Testis (tissue), 3 donors: Measurements from ENCODE around the gene FEM1C. TPM values are rescaled to one million over a fixed set of nuclear protein-coding genes. Genes with fewer than 3 reads are reported as not detected.

Experiments
- DNase-seq: peaks from one replicate; pipeline ENCODE4 v3.0.0-alpha.2; 2019
- H3K27ac ChIP-seq, 2 donors: fragments of 200-600 bp; sonication (generic); one replicate each; pipeline ENCODE4 v1.5.1; 2019
- H3K27me3 ChIP-seq: fragments of 200-600 bp; sonication (generic); one replicate; pipeline ENCODE4 v1.5.1; 2019
- H3K36me3 ChIP-seq: fragments of 200-600 bp; sonication (generic); one replicate; pipeline ENCODE4 v1.5.1; 2017; ENCODE audit warnings: low read depth; ENCODE audit errors: missing control alignments
- H3K4me1 ChIP-seq: fragments of 200-600 bp; sonication (generic); one replicate; pipeline ENCODE4 v1.5.1; 2019
- H3K4me3 ChIP-seq, 2 donors: fragments of 200-600 bp; sonication (generic); one replicate each; pipeline ENCODE4 v1.5.1; 2017 to 2019
- H3K9me3 ChIP-seq: fragments of 200-600 bp; sonication (generic); one replicate; pipeline ENCODE4 v1.5.1; 2017
- POLR2A ChIP-seq: fragments of 450-650 bp; IDR thresholded peaks from one replicate; pipeline ENCODE4 v1.6.1; 2017; ENCODE audit warnings: antibody characterized with exemption, mild to moderate bottlenecking, moderate library complexity
- WGBS, 2 donors: methylation state at CpG; one replicate each; pipeline ENCODE4 v1.1.5; 2018; 5-methylcytosine and 5-hydroxymethylcytosine counted together
- intact Hi-C: fragments of 100-400 bp; cut with DNase I; formaldehyde crosslinking; loops from one replicate; pipeline ENCODE4 v1.15.1; 2023; ENCODE audit warnings: low total_unique reads
- polyA plus RNA-seq: library from polyadenylated mRNA; stranded (reverse); fragments of 350-450 nt; fragmentation: Illumina TruSeq; extraction: RNeasy Lipid Tissue Mini Kit (QIAGEN cat#74804); gene quantifications from one replicate; pipeline ENCODE4 v1.2.3, GENCODE V29; 2014; ENCODE audit warnings: low read depth, low replicate concordance; ENCODE audit not compliant: insufficient read depth
- total RNA-seq, 2 donors: library from RNA; depleted of rRNA; stranded (reverse); fragments of >200 nt; gene quantifications; one replicate each; pipeline ENCODE4 v1.2.3, GENCODE V29; 2016
- TF ChIP-seq, protein P1 (sequence below), 3 experiments: fragments of 450-650 bp in 2 of 3; fragments of 200-600 bp in 1 of 3; sonication (generic) in 1 of 3; IDR thresholded peaks; one replicate each; pipeline ENCODE4 v1.5.1; 2016 to 2019; ENCODE audit warnings: antibody characterized with exemption in 3 of 3, mild to moderate bottlenecking in 2 of 3, moderate library complexity in 1 of 3

The FEM1C gene
- total and polyA plus RNA-seq, 3 donors from 2014 or later, result 20.0 to 28.7 (median 25.9) TPM

GRCh38 chr5:115575167-115576070 lies 30.8 kb upstream of the FEM1C start:
- intact Hi-C loops, result no loop called here
- TF ChIP-seq POLR2A, result no peak
- TF ChIP-seq, protein P1, sequence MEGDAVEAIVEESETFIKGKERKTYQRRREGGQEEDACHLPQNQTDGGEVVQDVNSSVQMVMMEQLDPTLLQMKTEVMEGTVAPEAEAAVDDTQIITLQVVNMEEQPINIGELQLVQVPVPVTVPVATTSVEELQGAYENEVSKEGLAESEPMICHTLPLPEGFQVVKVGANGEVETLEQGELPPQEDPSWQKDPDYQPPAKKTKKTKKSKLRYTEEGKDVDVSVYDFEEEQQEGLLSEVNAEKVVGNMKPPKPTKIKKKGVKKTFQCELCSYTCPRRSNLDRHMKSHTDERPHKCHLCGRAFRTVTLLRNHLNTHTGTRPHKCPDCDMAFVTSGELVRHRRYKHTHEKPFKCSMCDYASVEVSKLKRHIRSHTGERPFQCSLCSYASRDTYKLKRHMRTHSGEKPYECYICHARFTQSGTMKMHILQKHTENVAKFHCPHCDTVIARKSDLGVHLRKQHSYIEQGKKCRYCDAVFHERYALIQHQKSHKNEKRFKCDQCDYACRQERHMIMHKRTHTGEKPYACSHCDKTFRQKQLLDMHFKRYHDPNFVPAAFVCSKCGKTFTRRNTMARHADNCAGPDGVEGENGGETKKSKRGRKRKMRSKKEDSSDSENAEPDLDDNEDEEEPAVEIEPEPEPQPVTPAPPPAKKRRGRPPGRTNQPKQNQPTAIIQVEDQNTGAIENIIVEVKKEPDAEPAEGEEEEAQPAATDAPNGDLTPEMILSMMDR (IDR thresholded peaks at IDR 0.05), result no peak

DNA sequence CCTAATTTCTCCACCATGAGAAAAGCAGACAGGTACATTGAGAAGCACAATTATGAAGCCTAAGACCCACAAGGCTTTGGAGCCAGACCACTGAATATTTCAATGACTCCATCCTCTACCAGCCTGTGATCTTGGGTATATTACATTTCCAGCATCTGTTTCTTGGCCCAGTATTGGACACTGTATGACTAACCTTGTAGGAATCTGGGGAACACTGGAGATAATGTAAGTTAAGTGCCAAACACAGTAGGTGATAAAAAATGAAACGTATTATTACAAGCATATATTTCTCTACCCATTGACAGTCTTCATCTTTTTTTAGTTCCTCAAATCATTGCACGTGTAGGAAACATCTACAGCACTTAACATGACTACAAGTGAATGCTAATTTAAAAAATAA lies 28.6 kb upstream of the FEM1C start:
- DNase-seq, result no peak
- H3K9me3 ChIP-seq, result no peaks in the 10 kb centered on the region
- H3K27me3 ChIP-seq, result no peaks in the 10 kb centered on the region
- H3K4me1 ChIP-seq, result peaks cover 7% of the 10 kb centered on the region
- no peak overlapping the region for H3K4me3 ChIP-seq
- TF ChIP-seq, protein P1 (IDR thresholded peaks at IDR 0.05), result no peak
- TF ChIP-seq POLR2A, result no peak
- H3K27ac ChIP-seq, result no peak overlapping the region
- H3K36me3 ChIP-seq, result no peaks in the 10 kb centered on the region
- intact Hi-C loops, result no loop called here
- WGBS, 2 donors, result 67 to 74% methylated on average over 2 of the region's 2 CpGs

More at GRCh38 chr5:115575167-115576070, 30.8 kb upstream of the FEM1C start:
- no peak overlapping the region for H3K27ac ChIP-seq
- H3K4me1 ChIP-seq, result peaks cover 7% of the 10 kb centered on the region
- H3K9me3 ChIP-seq, result no peaks in the 10 kb centered on the region
- H3K4me3 ChIP-seq, result no peak overlapping the region
- 94 to 95% methylated on average over 5 of the region's 5 CpGs for WGBS, 2 donors
- H3K27me3 ChIP-seq, result no peaks in the 10 kb centered on the region
- no peak for DNase-seq
- no peaks in the 10 kb centered on the region for H3K36me3 ChIP-seq

GRCh38 chr5:115571441-115571878 lies 26.9 kb upstream of the FEM1C start:
- peaks cover 7% of the 10 kb centered on the region for H3K4me1 ChIP-seq
- 55 to 56% methylated on average over 5 of the region's 5 CpGs for WGBS, 2 donors
- H3K27me3 ChIP-seq, result no peaks in the 10 kb centered on the region
- H3K9me3 ChIP-seq, result no peaks in the 10 kb centered on the region
- intact Hi-C loops, result no loop called here
- H3K27ac ChIP-seq, result peak overlapping the region; percentile 55 to 61
- no peak overlapping the region for H3K4me3 ChIP-seq
- peak; percentile 77 for DNase-seq
- TF ChIP-seq POLR2A, result no peak
- TF ChIP-seq, protein P1 (IDR thresholded peaks at IDR 0.05), result no peak
- H3K36me3 ChIP-seq, result no peaks in the 10 kb centered on the region

GRCh38 chr5:115568668-115569067 lies 24.1 kb upstream of the FEM1C start:
- WGBS, 2 donors, result 90 to 94% methylated on average over 1 of the region's 1 CpG
- Histone ChIP-seq H3K27ac (no peak overlapping the region), H3K4me3 (no peak overlapping the region), H3K27me3 (no peaks in the 10 kb centered on the region), H3K4me1 (peaks cover 7% of the 10 kb centered on the region), H3K36me3 (no peaks in the 10 kb centered on the region), H3K9me3 (no peaks in the 10 kb centered on the region)
- TF ChIP-seq, protein P1 (IDR thresholded peaks at IDR 0.05), result no peak
- TF ChIP-seq POLR2A, result no peak
- no peak for DNase-seq
- intact Hi-C loops, result no loop called here
